GM23338 (cell line): ENCODE measurements around the gene CSF1R. TPM values are rescaled to one million over a fixed set of nuclear protein-coding genes. Genes with fewer than 3 reads are reported as not detected.

ENCODE experiments used
- ATAC-seq: fragments of 200-7000 bp; cut with Tn5 transposase; 3 replicates; pipeline ENCODE4 v1.9.1; 2020
- DNase-seq: peaks from one replicate; pipeline ENCODE4 v3.0.0-alpha.2; 2015; ENCODE audit warnings: low spot score
- H2AFZ ChIP-seq: fragments of 200-600 bp; sonication (generic); 2 replicates; pipeline ENCODE4 v1.8.0; 2016; ENCODE audit warnings: antibody characterized with exemption, mild to moderate bottlenecking, moderate library complexity
- H3F3A ChIP-seq: fragments of 200-600 bp; sonication (generic); replicated peaks from 2 replicates; pipeline ENCODE4 v1.8.0; 2017; ENCODE audit warnings: antibody characterized with exemption, mixed run types, low read depth
- H3K27ac ChIP-seq: fragments of 200-600 bp; sonication (generic); 2 replicates; pipeline ENCODE4 v1.6.1; 2016; ENCODE audit warnings: low read depth
- H3K27me3 ChIP-seq: fragments of 200-600 bp; sonication (generic); 2 replicates; pipeline ENCODE4 v1.8.0; 2016; ENCODE audit warnings: mild to moderate bottlenecking, mixed run types, moderate library complexity; ENCODE audit not compliant: insufficient read depth
- H3K36me3 ChIP-seq: fragments of 200-600 bp; sonication (generic); 2 replicates; pipeline ENCODE4 v1.8.0; 2016; ENCODE audit warnings: mild to moderate bottlenecking; ENCODE audit not compliant: insufficient read depth
- H3K4me1 ChIP-seq: fragments of 200-600 bp; sonication (generic); 2 replicates; pipeline ENCODE4 v1.8.0; 2016; ENCODE audit warnings: mild to moderate bottlenecking, moderate library complexity; ENCODE audit not compliant: insufficient read depth
- H3K4me2 ChIP-seq: fragments of 200-600 bp; sonication (generic); 2 replicates; pipeline ENCODE4 v1.7.1; 2017; ENCODE audit warnings: mixed run types
- H3K4me3 ChIP-seq: fragments of 200-600 bp; sonication (generic); 2 replicates; pipeline ENCODE4 v1.6.1; 2016; ENCODE audit warnings: mixed run types
- H3K79me2 ChIP-seq: fragments of 200-600 bp; sonication (generic); replicated peaks from 2 replicates; pipeline ENCODE4 v1.8.0; 2017; ENCODE audit warnings: mild to moderate bottlenecking; ENCODE audit not compliant: insufficient read depth
- H3K9me2 ChIP-seq: fragments of 200-600 bp; sonication (generic); 2 replicates; pipeline ENCODE4 v1.8.0; 2017; ENCODE audit not compliant: insufficient read depth
- H4K20me1 ChIP-seq: fragments of 200-600 bp; sonication (generic); replicated peaks from 2 replicates; pipeline ENCODE4 v1.8.0; 2017; ENCODE audit warnings: mild to moderate bottlenecking; ENCODE audit not compliant: insufficient read depth
- H3K27ac Mint-ChIP-seq: 2 replicates; pipeline ENCODE4 v1.8.0; 2020; ENCODE audit warnings: inconsistent platforms, mild to moderate bottlenecking, moderate library complexity, mixed read lengths
- H3K27me3 Mint-ChIP-seq: 3 replicates; pipeline ENCODE4 v1.8.0; 2022; ENCODE audit warnings: low read depth, mild to moderate bottlenecking, moderate library complexity, mixed read lengths, inconsistent platforms; ENCODE audit not compliant: insufficient read depth, poor library complexity
- H3K36me3 Mint-ChIP-seq: 3 replicates; pipeline ENCODE4 v1.8.0; 2021; ENCODE audit warnings: low read depth, mild to moderate bottlenecking, inconsistent platforms, moderate library complexity, mixed read lengths
- H3K4me1 Mint-ChIP-seq: 3 replicates; pipeline ENCODE4 v1.8.0; 2020; ENCODE audit warnings: mild to moderate bottlenecking, inconsistent platforms, mixed read lengths
- H3K4me3 Mint-ChIP-seq: 3 replicates; pipeline ENCODE4 v1.8.0; 2021; ENCODE audit warnings: moderate library complexity, mild to moderate bottlenecking, inconsistent platforms, mixed read lengths
- H3K9me3 Mint-ChIP-seq: 3 replicates; pipeline ENCODE4 v1.8.0; 2020; ENCODE audit warnings: moderate library complexity, mild to moderate bottlenecking, inconsistent platforms, mixed read lengths
- CREB1 ChIP-seq: fragments of 250-450 bp; sonication (Bioruptor Pico); IDR thresholded peaks from 2 replicates; pipeline ENCODE4 v1.5.0; 2020; ENCODE audit warnings: low read depth, mild to moderate bottlenecking, moderate library complexity
- CTCF ChIP-seq, 2 experiments: fragments of 200-600 bp in 1 of 2; sonication (generic) in 1 of 2; conservative IDR thresholded peaks; 2 replicates each; pipeline versions ENCODE4 v1.5.1 to v1.6.1; 2016 to 2017; ENCODE audit warnings: antibody characterized with exemption in 2 of 2, low read depth in 2 of 2, mild to moderate bottlenecking in 2 of 2, moderate library complexity in 1 of 2
- ETS1 ChIP-seq: IDR thresholded peaks from 2 replicates; pipeline ENCODE4 v1.6.1; 2016; ENCODE audit warnings: antibody characterized with exemption
- EZH2 ChIP-seq: fragments of 200-600 bp; sonication (generic); IDR thresholded peaks from one replicate; pipeline ENCODE4 v1.8.0; 2017; ENCODE audit warnings: antibody characterized with exemption, mild to moderate bottlenecking, low read depth; ENCODE audit not compliant: unreplicated experiment
- EZH2phosphoT487 ChIP-seq: fragments of 200-600 bp; sonication (generic); IDR thresholded peaks from one replicate; pipeline ENCODE4 v1.8.1; 2018; ENCODE audit warnings: antibody characterized with exemption; ENCODE audit not compliant: unreplicated experiment
- JUNB ChIP-seq: IDR thresholded peaks from one replicate; pipeline ENCODE4 v1.6.1; 2016; ENCODE audit warnings: antibody characterized with exemption; ENCODE audit not compliant: unreplicated experiment
- NANOG ChIP-seq: IDR thresholded peaks from 2 replicates; pipeline ENCODE4 v1.6.1; 2016; ENCODE audit warnings: antibody characterized with exemption, borderline replicate concordance
- POLR2AphosphoS5 ChIP-seq: IDR thresholded peaks from 2 replicates; pipeline ENCODE4 v1.6.1; 2016; ENCODE audit warnings: antibody characterized with exemption, low read depth
- REST ChIP-seq: IDR thresholded peaks from one replicate; pipeline ENCODE4 v1.6.1; 2018; ENCODE audit warnings: antibody characterized with exemption; ENCODE audit not compliant: unreplicated experiment
- STAT1 ChIP-seq: IDR thresholded peaks from one replicate; pipeline ENCODE4 v1.6.1; 2016; ENCODE audit warnings: antibody characterized with exemption; ENCODE audit not compliant: unreplicated experiment
- ZNF114 ChIP-seq: fragments of 250-450 bp; sonication (Bioruptor Pico); IDR thresholded peaks from 2 replicates; pipeline ENCODE4 v1.5.0; 2020; ENCODE audit warnings: mild to moderate bottlenecking, moderate library complexity
- ZNF331 ChIP-seq: fragments of 250-450 bp; sonication (Bioruptor Pico); IDR thresholded peaks from 2 replicates; pipeline ENCODE4 v1.5.0; 2020; ENCODE audit warnings: low read depth, mild to moderate bottlenecking, moderate library complexity
- ZNF462 ChIP-seq: fragments of 250-450 bp; sonication (Bioruptor Pico); IDR thresholded peaks from 2 replicates; pipeline ENCODE4 v1.5.0; 2020; ENCODE audit warnings: mild to moderate bottlenecking, moderate library complexity
- long read RNA-seq: library from polyadenylated mRNA; unstranded; transcript quantifications from one replicate; pipeline ENCODE4 v2.0.0, GENCODE V29; 2020; ENCODE audit not compliant: unreplicated experiment
- polyA plus RNA-seq: library from polyadenylated mRNA; unstranded; fragments of >200 nt; fragmentation: Nextera tagmentation; extraction: Ambion mirVana; gene quantifications from 2 replicates; pipeline ENCODE4 v1.2.1, GENCODE V29; 2016
- total RNA-seq: library from RNA; depleted of rRNA; stranded (reverse); fragments of >200 nt; shearing (Covaris generic); gene quantifications from 2 replicates; pipeline ENCODE4 v1.2.3, GENCODE V29; 2014; rRNA removed

Gene CSF1R
- total RNA-seq (not detected in 2 replicates), polyA plus RNA-seq (0.21 TPM in 1 of 2 replicates, not detected in the other)
- long read RNA-seq, result 0 reads

- H3K27me3 ChIP-seq, result no peaks in the 10 kb centered on the region
- H3K27me3 Mint-ChIP-seq, result peaks cover 4% of the 10 kb centered on the region
- H3K36me3 Mint-ChIP-seq, result no peaks in the 10 kb centered on the region
- TF ChIP-seq ETS1 (no peak), JUNB (no peak), EZH2phosphoT487 (no peak), ZNF114 (CRISPR knock-in tag) (no peak), POLR2AphosphoS5 (no peak), EZH2 (no peak), NANOG (no peak), REST (no peak), ZNF331 (CRISPR knock-in tag) (no peak), CREB1 (CRISPR knock-in tag) (no peak), ZNF462 (no peak), CTCF (conservative IDR thresholded peaks at IDR 0.05; ENCODE audit: low read depth in 2 of 2) (no peak), STAT1 (no peak)
- H3K4me1 ChIP-seq, result peaks cover 12% of the 10 kb centered on the region
- peaks cover 8% of the 10 kb centered on the region; the same call in 2 of the 3 replicates for H3K4me1 Mint-ChIP-seq
- no peaks in the 10 kb centered on the region for H3K9me3 Mint-ChIP-seq
- ATAC-seq, result no peak
- H3K36me3 ChIP-seq, result no peaks in the 10 kb centered on the region
- no peak for DNase-seq
- H3K4me3 ChIP-seq, result no peak within 1 kb of the TSS
- no peaks in the 10 kb centered on the region for H3K79me2 ChIP-seq
- H4K20me1 ChIP-seq, result no peaks in the 10 kb centered on the region
- H3F3A ChIP-seq, result no peaks in the 10 kb centered on the region
- no peak within 1 kb of the TSS for H3K27ac ChIP-seq
- no peaks in the 10 kb centered on the region for H3K9me2 ChIP-seq
- no peak within 1 kb of the TSS; the same call in 1 of the 2 replicates for H3K27ac Mint-ChIP-seq
- H3K4me3 Mint-ChIP-seq, result no peak within 1 kb of the TSS
- no peak within 1 kb of the TSS for H3K4me2 ChIP-seq
- H2AFZ ChIP-seq, result 0 out of 2 replicates have a peak within 1 kb of the TSS, but pooled peaks have one; percentile 10
Observed at GRCh38 chr5:150085950-150086715, at the start of gene CSF1R. Gene CSF1R, minus strand, starts transcription at chr5:150086554. Its CDS starts 127 bp downstream, at chr5:150086427.
